ENCODE data around the gene CTTN.
"Not testable (repeated sequence)": the region's sequence is repeated elsewhere in the genome, so short reads cannot be mapped to it uniquely, and the experiment has no call there.

CTTN gene

DNA sequence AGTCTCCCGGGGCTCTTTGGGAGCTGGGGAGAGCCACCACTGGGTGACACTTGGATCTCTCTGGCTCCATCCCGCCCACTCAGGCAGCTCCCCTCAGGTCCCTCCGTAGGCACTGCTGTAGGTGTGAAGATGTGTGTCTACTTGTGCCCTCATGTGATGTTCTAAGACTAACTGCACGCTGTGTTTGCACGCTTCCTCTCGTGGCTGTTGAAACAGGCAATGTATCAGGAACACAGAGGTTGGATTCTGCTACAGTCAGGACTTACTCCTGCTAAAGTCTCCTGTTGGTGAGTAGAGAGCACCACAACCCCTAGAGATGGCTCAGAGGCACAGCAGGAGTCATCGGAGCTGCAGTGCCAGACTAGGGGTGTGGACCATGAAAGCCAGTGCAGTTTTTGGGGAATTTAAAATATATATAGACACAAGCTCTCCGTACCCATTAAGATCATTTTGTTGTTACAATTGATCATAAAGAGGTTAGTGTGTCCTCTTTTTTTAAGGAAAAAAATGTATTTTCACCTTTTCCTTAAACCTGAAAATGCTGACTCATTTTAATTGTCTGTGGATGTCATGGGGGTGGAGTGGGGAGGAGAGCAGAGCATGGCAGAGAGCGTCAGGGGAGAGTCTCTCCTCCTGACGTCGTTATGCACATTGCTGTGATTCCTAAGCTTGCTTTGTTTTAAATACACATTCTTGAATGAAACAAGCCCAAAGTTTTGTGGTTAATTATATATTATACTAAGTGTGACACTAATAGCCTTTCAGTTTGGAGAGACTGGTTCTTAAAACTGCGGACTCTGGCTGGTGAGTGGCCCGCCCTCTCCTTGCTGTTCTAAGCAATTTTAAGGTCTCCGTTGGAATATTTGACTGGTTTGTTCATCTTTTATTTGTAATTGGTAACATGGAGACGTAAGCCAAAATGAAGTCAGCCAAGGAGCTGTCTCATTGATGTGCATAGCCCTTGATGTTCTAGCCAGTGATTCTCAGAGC, 16.2 kb upstream of the CTTN start:
- DNase-seq, result no peak

DNA sequence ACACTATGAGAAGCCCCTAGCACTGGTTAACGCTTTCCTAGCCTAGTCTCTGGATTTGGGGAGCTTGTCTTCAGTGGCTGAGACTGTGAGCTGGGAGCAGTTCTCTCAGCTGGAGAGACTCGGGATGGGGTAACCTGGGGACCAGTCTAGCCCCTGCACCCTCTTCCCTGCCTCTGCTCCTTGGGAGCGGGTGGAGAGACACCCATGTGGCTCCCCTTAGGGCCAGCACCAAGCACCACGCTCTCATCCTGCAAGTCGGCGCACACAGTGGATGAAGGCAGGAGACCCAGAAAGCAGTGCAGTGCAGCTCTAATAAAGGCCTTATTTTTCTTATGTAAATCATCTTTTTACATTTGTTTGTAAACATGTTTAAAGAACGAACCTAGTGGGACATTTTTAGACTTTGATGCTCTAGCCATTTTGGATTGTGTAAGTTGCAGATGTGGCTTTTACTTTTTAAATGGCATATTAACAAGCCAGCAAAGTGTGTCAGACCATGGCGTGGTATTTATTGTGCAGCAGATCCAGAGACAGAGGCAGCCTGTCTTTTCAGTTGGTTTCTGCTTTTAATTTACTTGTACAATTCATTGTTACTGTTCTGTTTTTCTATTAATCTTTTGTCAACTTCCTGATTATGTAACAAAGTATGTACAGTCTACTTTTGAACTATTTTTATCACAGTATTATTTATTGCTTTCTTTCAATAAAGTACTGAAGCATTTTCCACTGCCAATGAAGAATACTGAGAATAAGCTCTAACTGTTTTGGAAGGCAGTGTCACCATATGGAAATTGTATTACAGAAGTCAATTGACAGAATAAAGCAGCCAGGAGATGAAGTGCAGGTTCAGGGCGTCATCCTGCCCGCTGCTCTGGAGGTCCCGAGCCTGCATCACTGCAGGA, 14.4 kb upstream of the CTTN start:
- no peak for DNase-seq

DNA sequence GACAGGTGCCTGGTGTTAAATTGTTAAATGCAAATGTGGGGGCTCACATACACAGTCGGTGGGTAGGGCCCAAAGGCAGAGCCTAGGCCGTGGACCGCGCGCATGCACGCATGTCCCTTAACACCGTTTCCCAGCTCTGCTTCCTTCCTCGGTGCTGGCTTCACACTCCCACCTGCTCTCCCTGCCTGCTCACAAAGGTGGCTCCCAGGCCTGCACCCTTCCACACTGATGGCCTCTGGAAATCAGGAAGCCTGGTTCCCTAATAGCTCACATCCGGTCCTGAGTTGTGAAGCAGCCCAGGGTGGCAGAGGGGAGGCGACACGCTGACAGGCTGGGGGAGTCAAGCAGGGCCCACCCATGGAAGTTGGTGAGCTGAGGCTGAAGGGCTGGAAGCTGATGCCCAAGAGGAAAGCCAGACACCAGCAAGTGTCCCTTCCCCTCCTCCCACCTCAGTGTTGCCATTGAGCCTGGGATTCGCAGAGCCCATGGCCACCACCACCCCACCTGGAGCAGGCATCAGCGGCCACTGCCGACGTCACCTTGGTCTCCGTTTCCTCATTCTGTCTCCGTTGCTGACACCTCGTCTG, 13.7 kb upstream of the CTTN start:
- no peak for DNase-seq

DNA sequence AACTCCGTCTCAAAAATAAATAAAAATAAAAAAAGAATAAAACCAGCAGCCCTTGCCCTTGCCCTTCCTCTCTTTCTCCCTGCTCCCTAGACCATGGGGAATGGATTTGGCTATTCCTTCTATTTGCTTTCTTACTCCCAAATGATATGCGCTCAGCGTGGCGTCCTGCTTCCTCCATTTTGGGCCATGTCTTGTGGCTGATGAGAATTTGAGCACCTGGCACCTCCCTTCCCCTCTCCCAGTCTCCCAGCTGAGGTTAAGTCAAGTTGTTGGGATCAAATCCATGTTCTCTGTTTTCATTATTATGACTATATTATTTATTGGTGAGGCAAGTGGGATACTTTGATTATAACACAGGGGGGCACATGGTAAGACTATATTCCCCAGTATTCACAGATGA, 10.8 kb upstream of the CTTN start:
- DNase-seq, result no peak

DNA sequence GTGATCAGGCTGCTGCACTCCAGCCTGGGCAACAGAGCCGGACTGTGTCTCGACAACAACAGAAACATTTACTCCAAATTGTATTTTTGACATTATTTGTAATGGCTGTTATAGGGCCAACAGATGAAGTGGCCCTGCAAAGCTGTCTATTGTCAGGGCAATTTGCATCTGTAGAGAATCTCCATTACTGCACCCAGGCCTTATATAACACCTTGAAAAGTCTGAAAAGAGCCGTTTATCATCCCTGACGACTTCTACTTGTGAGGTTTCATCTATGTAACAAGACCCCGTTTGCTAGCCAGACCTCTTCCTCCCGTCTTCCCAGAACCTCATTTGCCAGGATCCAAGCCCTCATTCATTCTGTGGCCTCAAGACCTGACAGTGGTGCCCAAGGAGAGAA, 9.1 kb upstream of the CTTN start:
- DNase-seq, result no peak

DNA sequence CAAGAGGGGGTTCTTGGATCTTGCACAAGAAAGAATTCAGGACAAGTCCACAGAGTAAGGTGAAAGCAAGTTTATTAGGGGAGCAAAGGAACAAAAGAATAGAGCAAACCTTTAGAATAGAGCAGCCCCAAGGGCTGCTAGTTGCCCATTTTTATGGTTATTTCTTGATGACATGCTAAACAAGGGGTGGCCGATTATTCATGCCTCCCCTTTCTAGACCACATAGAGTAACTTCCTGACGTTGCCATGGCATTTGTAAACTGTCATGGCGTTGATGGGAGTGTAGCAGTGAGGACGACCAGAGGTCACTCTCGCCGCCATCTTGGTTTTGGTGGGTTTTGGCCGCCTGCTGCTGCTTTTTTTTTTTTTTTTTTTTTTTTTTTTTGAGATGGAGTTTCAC, 7.4 kb upstream of the CTTN start:
- DNase-seq, result not testable (repeated sequence)

DNA sequence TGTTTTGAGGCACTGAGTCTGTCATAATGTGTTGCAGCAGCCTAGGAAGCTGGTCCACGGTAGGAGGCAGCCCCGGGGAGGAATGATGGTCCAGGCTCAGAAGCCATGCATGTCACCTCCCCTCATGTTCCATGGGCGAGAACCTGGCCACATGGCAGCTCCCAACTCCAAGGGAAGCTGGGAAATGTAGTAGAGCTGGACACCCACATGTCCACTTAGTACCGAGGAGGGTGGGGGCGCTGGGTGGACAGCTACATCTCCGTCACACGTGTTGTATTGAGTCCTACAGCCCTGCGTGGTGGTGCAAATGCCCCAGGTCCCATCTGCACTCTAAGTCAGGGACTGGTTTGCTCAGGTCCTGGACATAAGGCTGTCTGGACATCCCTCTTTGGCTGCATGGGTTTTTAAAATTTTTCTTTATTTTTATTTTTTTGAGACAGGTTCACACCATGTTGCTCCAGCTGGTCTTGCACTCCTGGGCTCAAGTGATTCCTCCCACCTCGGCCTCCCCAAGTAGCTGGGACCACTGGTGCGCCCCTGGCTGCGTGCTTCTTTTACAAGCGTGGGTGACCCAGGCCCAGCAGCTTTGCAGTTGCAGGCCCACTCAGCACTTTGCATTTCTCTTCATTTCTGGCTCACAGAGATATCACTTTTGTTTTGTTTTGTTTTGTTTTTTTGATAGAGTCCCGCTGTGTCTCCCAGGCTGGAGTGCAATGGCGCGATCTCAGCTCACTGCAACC, 3.9 kb upstream of the CTTN start:
- no peak for DNase-seq

DNA sequence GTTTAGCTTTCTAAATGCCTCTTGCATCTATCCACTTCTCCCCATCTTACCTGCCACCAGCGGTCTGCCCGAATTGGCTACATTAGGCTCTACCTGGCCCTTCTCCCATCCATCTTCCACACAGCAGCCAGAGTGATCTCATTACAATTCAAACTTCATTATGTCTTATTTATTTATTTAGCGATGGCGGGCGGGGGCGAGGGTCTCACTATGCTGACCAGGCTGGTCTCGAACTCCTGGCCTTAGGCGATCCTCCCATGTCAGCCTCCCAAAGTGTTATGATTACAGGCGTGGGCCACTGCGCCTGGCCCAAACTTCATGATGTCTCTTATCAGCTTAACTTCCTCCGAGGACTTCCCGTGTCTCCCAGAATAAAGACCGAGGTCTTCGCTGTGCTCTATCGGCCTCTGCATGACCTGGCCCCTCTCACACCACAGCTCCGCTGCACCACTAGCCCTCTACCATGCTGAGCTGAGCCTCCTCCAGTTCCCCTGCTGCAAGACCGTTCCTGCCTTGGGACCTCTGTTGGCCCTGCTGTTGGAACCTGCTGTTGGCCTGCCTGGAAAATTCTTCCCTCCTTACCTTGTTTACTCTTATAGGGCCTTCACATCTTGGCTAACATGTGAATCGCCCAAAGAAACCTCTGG, 870 bp upstream of the CTTN start:
- no peak for DNase-seq

DNA sequence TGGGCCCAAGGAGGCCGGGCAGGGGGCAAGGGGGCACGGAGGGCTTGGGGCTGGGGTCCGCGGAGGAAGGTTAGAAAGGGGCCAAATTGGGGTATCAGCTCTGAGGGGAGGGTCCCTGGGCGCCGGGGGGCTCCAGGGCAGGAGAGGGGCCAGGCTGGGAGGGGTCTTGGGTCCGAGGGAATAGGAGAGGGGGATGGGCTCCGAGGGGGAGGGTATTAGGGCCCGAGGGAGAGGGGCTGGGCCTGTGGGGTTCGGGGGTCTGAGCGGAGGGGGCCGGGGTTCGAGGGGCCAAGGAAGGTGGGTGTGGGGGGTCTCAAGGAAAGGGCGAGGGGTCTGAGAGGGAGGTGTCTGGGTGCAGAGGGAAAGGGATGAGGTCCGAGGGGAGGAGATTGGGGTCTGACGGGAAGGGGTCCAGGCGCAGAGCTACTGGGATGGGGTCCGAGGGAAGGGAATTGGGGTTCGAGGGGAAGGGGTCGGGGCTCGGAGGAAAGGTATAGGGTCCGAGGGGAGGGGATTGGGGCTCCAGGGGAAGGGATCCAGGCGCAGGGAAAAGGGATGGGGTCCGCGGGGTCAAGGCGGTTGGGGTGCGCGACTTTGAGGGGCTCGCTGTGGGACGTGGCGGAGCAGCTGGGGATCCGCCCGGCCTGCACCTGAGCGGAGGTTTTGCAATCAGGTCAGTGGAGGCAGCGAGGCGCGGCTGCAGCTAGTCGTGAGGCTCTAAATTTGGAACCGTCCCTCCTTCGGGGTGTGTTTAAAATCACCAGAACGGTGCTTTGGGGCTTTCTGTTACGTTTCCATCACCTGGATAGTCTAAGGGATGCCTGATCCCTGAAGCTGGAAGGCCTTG, 728 bp downstream of the CTTN start:
- DNase-seq, result no peak

DNA sequence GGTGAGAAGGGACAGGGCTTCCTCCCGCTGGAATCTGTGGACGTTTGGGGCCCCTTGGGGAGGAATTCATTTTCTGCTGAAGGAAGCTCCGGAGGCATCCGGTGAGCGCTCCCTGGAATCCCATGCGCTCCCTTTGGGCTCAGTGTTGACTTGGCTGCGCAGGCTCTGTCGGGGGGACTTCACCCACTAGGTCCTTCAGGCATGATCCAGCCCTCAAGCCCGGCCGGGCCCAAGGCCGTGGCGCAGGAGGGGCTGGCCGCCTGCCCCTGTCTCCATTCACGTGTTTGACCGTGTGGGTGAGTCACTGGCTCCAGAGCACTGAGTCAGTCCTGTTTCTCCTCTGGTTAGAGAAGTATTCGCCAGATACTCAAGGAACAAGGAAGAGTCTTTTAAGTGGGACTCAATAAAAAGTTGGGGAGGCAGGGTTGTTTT, 1.4 kb downstream of the CTTN start:
- no peak for DNase-seq

DNA sequence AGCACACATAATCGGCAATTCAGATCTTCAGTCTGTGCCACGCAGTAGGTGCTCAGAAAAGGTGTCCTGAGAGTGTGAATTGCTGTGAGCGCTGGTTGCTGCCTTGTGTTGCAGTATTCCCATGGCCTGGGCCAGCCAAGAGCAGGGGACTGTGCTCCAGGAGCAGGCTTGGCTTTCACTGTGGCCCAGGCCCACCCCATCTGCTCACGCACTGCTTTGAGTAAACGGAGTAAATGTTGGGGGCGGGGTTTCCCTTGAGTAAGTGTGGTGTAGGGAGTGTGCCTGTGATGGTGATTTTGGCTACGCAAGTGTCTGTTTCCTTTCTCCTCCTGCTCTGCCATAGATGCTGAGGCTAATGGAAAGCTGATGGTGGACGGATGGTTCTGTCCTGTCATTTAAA, 2.3 kb downstream of the CTTN start:
- no peak for DNase-seq

DNA sequence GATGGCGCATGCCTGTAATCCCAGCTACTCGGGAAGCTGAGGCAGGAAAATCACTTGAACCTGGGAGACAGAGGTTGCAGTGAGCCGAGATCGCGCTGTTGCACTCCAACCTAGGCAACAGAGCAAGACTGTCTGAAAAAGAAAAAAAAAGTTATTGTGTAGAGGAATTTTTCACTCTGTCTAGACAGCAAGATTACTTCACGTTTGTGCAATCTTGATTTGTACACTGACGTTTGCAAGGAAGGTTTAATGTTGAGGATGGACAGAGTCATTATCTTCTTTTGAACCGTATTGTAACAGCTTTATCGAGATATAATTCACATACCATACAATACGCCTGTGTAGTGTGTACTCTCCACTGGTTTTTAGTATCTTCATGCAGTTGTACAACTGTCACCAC, 3.7 kb downstream of the CTTN start:
- DNase-seq, result no peak

DNA sequence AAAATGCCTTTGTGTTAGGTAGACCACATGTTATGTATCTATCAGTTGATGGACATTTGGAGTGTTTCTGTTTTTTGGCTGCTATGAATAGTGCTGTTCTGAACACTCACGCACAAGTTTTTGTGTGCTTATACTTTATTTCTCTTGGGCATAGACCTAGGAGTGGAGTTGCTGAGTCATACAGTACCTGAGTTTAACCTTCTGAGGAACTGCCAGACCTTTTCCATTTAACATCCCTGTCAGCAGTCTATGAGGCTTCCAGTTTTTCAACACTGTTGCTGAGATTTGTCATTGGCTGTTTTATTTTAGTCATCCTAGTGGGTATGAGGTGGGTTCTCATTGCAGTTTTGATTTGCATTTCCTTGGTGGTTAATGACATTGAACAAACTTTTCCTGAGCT, 4.4 kb downstream of the CTTN start:
- DNase-seq, result no peak

DNA sequence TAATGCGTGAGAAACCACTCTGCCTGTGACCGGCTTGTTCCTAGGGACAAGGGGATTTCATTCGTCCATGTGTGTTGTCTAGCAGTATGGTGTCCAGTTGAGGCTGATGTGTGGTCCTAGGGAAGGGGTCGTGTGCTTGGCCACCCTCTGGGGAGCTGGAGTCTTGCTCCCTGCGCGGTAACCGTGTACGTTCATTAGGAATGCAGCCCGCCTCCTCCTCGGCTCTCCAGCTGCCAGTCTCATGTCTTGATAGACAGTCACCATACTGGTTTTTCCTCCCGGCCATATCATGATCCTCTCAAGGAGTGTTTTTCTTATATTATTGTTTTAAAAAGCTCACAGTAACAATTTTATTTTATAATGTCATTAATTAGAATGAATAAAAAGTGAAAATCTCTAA, 5.9 kb downstream of the CTTN start:
- no peak for DNase-seq

DNA sequence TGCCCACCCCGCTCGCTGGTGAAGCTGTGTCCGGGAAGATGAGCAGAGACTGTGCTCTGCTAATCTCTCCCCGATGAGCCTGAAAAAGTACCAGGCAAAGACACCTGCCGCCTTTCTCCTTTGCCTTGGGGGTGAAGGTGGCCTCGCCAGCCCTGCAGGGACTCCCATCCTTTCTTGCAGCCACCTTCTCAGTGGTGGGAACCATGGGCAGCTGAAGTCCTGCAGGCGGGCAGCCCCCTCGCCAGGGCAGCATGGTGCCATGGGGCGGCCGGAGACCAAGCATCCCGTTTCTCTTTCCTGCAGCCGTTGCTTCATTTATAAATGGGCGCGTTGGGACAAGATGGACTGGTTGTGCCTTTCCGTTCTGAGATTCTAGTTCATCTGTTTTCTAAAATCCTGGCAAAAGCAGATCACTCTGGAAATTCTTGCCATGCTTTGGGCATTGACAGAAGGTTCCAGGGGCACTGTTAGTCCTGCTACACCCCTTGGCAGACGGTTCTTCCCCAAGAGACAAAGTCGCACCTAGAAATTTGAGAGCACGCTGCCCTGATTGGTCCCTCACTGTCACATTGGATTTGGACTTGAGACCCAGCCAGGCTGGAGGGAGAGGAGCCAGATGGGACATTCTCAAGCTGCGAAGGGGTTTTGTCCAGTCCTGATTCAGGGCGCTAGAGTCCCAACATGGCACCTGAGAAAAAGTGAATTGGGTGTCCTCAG, 7.5 kb downstream of the CTTN start:
- DNase-seq, result no peak

DNA sequence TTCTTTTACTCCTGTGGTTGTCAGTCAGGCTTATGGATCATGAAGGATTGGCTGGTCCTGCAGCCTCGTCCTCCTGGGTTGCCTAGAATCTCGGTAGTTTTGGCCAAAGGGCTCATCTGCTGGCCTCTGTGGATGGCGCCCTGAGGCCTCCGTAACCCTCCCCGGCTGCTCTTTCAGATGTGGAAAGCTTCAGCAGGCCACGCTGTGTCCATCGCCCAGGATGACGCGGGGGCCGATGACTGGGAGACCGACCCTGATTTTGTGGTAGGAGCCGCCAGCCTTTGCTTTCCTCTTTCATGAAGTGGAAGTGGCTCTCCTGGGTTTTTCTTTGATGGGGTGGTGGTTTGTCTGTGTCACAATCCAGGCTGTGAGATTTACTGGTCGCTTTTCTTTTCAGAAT, 8.8 kb downstream of the CTTN start:
- DNase-seq, result no peak

DNA sequence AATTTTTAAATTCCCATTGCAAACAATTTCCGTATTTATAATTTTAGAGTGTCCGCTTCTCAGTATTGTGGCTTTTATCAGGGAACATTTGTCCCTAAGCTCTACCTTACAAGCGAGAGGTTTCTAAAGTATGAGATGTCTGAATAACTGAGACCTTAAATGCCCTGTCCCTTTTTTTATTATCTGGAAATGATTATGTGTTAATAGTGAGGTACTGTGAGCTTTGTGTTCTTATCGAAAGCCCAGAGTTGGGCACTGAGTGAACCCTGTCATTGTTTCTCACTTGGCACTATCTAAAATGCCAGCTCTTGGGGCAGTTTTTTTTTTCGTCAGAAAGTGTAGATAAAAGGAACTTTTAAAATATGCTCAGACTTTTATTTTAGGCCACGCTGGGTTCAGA, 9.5 kb downstream of the CTTN start:
- no peak for DNase-seq

DNA sequence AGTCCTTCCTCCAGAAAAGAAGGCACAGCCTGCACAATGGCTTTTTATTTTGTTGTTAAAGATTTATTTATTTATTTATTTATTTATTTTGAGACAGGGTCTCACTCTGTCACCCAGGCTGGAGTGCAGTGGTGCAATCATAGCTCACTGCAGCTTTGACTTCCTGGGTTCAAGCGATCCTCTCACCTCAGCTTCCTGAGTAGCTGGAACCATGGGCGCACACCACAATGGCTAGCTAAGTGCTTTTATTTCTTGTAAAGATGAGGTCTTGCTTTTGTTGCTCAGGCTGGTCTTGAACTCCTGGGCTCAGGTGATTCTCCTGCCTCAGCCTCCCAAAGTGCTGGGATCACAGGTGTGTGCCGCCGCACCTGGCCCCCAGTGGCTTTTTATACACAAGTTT, 10.0 kb downstream of the CTTN start:
- not testable (repeated sequence) for DNase-seq

DNA sequence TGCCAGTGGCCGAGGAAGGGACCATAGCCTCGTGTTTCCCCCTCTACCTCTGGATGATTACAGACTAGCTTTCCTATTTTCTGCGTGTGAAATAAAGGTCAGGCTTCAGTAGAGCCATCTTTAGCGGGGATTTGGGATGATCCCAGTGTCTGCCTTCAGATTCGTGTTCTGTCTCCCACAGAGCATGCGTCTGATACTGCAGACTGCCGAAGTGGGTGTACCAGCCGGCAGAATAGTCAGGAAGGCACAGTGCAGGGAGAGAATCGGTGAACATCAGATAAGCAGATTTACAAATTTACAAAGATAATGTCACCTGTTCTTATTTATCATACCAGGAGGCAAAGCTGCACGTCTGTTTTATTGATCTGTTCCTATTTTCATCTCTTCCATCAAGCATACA, 11.1 kb downstream of the CTTN start:
- no peak for DNase-seq

DNA sequence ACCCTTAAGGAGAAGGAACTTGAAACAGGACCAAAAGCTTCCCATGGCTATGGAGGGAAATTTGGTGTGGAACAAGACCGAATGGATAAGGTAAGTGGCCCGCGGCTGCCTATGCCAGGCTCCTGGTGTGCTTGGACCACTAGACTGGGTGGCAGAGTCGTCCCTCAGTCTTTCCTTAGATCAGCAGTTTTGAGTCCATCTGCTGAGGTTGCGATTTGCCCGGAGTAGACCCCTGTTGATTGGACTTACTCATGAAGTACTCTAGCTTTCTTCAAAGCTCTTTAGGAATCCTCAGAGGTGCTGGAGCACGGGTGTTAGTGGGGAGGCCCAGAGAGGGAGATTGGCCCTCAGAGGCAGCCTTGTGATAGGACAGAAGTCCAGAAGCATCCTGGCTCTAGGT, 11.5 kb downstream of the CTTN start:
- no peak for DNase-seq
